CD4-positive, alpha-beta memory T cell (primary cell): ENCODE results near the gene AFAP1. TPM values are rescaled to one million over a fixed set of nuclear protein-coding genes. Genes with fewer than 3 reads are reported as not detected.

Source experiments
- CTCF ChIA-PET: fragments of 350-600 bp; sonication (Branson Sonifier 250); formaldehyde crosslinking; loops from one replicate; lab custom pipeline; 2021; ENCODE audit warnings: inconsistent platforms; ENCODE audit not compliant: partially characterized antibody; lab: Charles Lee
- POLR2A ChIA-PET: fragments of 350-600 bp; sonication (Branson Sonifier 250); formaldehyde crosslinking; loops from one replicate; lab custom pipeline; 2021; ENCODE audit not compliant: partially characterized antibody; lab: Charles Lee
- DNase-seq, 5 donors: peaks; one replicate each; pipeline versions ENCODE4 v3.0.0 to v3.0.0-alpha.2; 2020 to 2022; ENCODE audit warnings: mixed read lengths in 1 of 5
- H3K27ac ChIP-seq: one replicate; pipeline ENCODE4 v1.7.0; 2013; ENCODE audit warnings: low read depth, low read length
- H3K27me3 ChIP-seq: 2 replicates; pipeline ENCODE4 v1.7.0; 2013; ENCODE audit warnings: mild to moderate bottlenecking, low read length, moderate library complexity; ENCODE audit not compliant: insufficient read depth
- H3K36me3 ChIP-seq: 2 replicates; pipeline ENCODE4 v1.7.0; 2013; ENCODE audit warnings: mild to moderate bottlenecking, low read length, moderate library complexity; ENCODE audit not compliant: insufficient read depth
- H3K4me1 ChIP-seq: 2 replicates; pipeline ENCODE4 v1.7.0; 2013; ENCODE audit warnings: mild to moderate bottlenecking, low read length, moderate library complexity; ENCODE audit not compliant: insufficient read depth
- H3K4me3 ChIP-seq, 2 donors: one replicate each; pipeline ENCODE4 v1.7.0; 2013; ENCODE audit warnings: low read length in 2 of 2, mild to moderate bottlenecking in 1 of 2
- H3K9me3 ChIP-seq, 2 donors: one replicate each; pipeline ENCODE4 v1.7.0; 2013; ENCODE audit warnings: low read length in 2 of 2, control low read depth in 1 of 2; ENCODE audit not compliant: control insufficient read depth in 1 of 2
- H3K27ac Mint-ChIP-seq, 7 donors: one replicate each; pipeline ENCODE4 v1.8.0; 2020 to 2021; ENCODE audit warnings: mixed read lengths in 7 of 7, mild to moderate bottlenecking in 6 of 7, inconsistent platforms in 3 of 7, moderate library complexity in 3 of 7
- H3K27me3 Mint-ChIP-seq, 2 donors: one replicate each; pipeline ENCODE4 v1.8.0; 2020 to 2021; ENCODE audit warnings: mixed read lengths in 2 of 2
- H3K36me3 Mint-ChIP-seq, 2 donors: one replicate each; pipeline ENCODE4 v1.8.0; 2020 to 2021; ENCODE audit warnings: mixed read lengths in 2 of 2, inconsistent platforms in 1 of 2, mild to moderate bottlenecking in 1 of 2
- H3K4me1 Mint-ChIP-seq, 4 donors: one replicate each; pipeline ENCODE4 v1.8.0; 2020 to 2021; ENCODE audit warnings: mixed read lengths in 4 of 4, mild to moderate bottlenecking in 1 of 4
- H3K4me3 Mint-ChIP-seq, 8 donors: one replicate each; pipeline ENCODE4 v1.8.0; 2020 to 2021; ENCODE audit warnings: mixed read lengths in 8 of 8, mild to moderate bottlenecking in 7 of 8, moderate library complexity in 6 of 8, inconsistent platforms in 3 of 8
- H3K9me3 Mint-ChIP-seq, 8 donors: one replicate each; pipeline ENCODE4 v1.8.0; 2020 to 2021; ENCODE audit warnings: mixed read lengths in 8 of 8, mild to moderate bottlenecking in 5 of 8, inconsistent platforms in 3 of 8, moderate library complexity in 1 of 8
- intact Hi-C: fragments of 100-400 bp; cut with micrococcal nuclease; formaldehyde crosslinking; loops from one replicate; pipeline ENCODE4 v1.15.1; 2023
- polyA plus RNA-seq, 2 donors: library from polyadenylated mRNA; unstranded; fragments of 300-500 nt; fragmentation: Illumina TruSeq; gene quantifications; one replicate each; pipeline ENCODE4 v1.2.3, GENCODE V29; 2021
- total RNA-seq, 2 experiments: library from RNA; stranded (reverse); gene quantifications; one replicate each; pipeline ENCODE4 v1.2.3, GENCODE V29; 2021

AFAP1 gene
- total and polyA plus RNA-seq, 4 experiments from 2014 or later, result 0.95 to 21.8 (median 12.6) TPM

- intact Hi-C loops, result no loop called here
- no peak for DNase-seq
- Histone ChIP-seq H3K36me3 (no peaks in the 10 kb centered on the region), H3K4me3 (no peak overlapping the region), H3K27me3 (no peaks in the 10 kb centered on the region), H3K9me3 (no peaks in the 10 kb centered on the region), H3K4me1 (peaks cover 15% of the 10 kb centered on the region), H3K27ac (no peak overlapping the region)
- ChIA-PET CTCF (no interaction called here), POLR2A (no interaction called here)
- H3K27ac Mint-ChIP-seq, result no peak overlapping the region
- H3K4me1 Mint-ChIP-seq, result peaks cover 5 to 15% (median 9%) of the 10 kb centered on the region in 4 donors
- peaks cover 0 to 5% (median 0%) of the 10 kb centered on the region in 8 donors for H3K9me3 Mint-ChIP-seq
- H3K4me3 Mint-ChIP-seq, result no peak overlapping the region
- H3K27me3 Mint-ChIP-seq, result no peaks in the 10 kb centered on the region
- H3K36me3 Mint-ChIP-seq, result no peaks in the 10 kb centered on the region
These were observed 17.4 kb upstream of the AFAP1 start for GRCh38 chr4:7956934-7957656.

GRCh38 chr4:7956270-7956808 lies 16.7 kb upstream of the AFAP1 start:
- H3K27me3 Mint-ChIP-seq, result no peaks in the 10 kb centered on the region
- Histone ChIP-seq H3K27me3 (no peaks in the 10 kb centered on the region), H3K9me3 (no peaks in the 10 kb centered on the region), H3K36me3 (no peaks in the 10 kb centered on the region), H3K4me3 (no peak overlapping the region), H3K4me1 (peaks cover 12% of the 10 kb centered on the region), H3K27ac (no peak overlapping the region)
- peaks cover 0 to 5% (median 1%) of the 10 kb centered on the region in 8 donors for H3K9me3 Mint-ChIP-seq
- peaks cover 5 to 14% (median 9%) of the 10 kb centered on the region in 4 donors for H3K4me1 Mint-ChIP-seq
- intact Hi-C loops, result no loop called here
- ChIA-PET CTCF (no interaction called here), POLR2A (interaction anchor here (1.3 kb wide), 1 partner anchor 18 kb away, joined by 3 read pairs; no protein-coding TSS in a partner anchor)
- no peak overlapping the region for H3K27ac Mint-ChIP-seq
- no peak overlapping the region for H3K4me3 Mint-ChIP-seq
- no peak for DNase-seq
- no peaks in the 10 kb centered on the region for H3K36me3 Mint-ChIP-seq

GRCh38 chr4:7955393-7955792 lies 15.7 kb upstream of the AFAP1 start:
- Histone ChIP-seq H3K27ac (no peak overlapping the region), H3K27me3 (no peaks in the 10 kb centered on the region), H3K4me3 (no peak overlapping the region), H3K4me1 (peaks cover 3% of the 10 kb centered on the region), H3K9me3 (no peaks in the 10 kb centered on the region), H3K36me3 (no peaks in the 10 kb centered on the region)
- Mint-ChIP-seq H3K27me3 (no peaks in the 10 kb centered on the region), H3K36me3 (no peaks in the 10 kb centered on the region), H3K4me1 (peaks cover 0 to 5% (median 1%) of the 10 kb centered on the region in 4 donors), H3K9me3 (peaks cover 0 to 6% (median 4%) of the 10 kb centered on the region in 8 donors), H3K27ac (no peak overlapping the region), H3K4me3 (no peak overlapping the region)
- CTCF ChIA-PET, result no interaction called here
- no peak for DNase-seq
- POLR2A ChIA-PET, result interaction anchor here (1.3 kb wide), 1 partner anchor 17 kb away, joined by 3 read pairs; no protein-coding TSS in a partner anchor
- intact Hi-C loops, result no loop called here

GRCh38 chr4:7952615-7953014 lies 13.0 kb upstream of the AFAP1 start:
- H3K27ac Mint-ChIP-seq, result no peak overlapping the region
- POLR2A ChIA-PET, result interaction anchor here (1.0 kb wide), 1 partner anchor 13 kb away, joined by 3 read pairs; the partner anchor contains the start of gene AFAP1

GRCh38 chr4:7950301-7951092 lies 10.8 kb upstream of the AFAP1 start:
- Histone ChIP-seq H3K36me3 (no peaks in the 10 kb centered on the region), H3K9me3 (no peaks in the 10 kb centered on the region), H3K27ac (no peak overlapping the region), H3K27me3 (no peaks in the 10 kb centered on the region), H3K4me1 (peaks cover 8% of the 10 kb centered on the region), H3K4me3 (no peak overlapping the region)
- ChIA-PET CTCF (no interaction called here), POLR2A (interaction anchor here (1.5 kb wide), 1 partner anchor 11 kb away, joined by 4 read pairs; the partner anchor contains the start of gene AFAP1)
- Mint-ChIP-seq H3K9me3 (peaks cover 0 to 6% (median 4%) of the 10 kb centered on the region in 8 donors), H3K4me3 (no peak overlapping the region), H3K36me3 (no peaks in the 10 kb centered on the region), H3K27ac (peak overlapping the region in 1 of 7 donors; percentile 16), H3K27me3 (no peaks in the 10 kb centered on the region), H3K4me1 (peaks cover 4 to 14% (median 8%) of the 10 kb centered on the region in 4 donors)
- DNase-seq, result no peak
- intact Hi-C loops, result no loop called here

More at GRCh38 chr4:7952615-7953014, 13.0 kb upstream of the AFAP1 start:
- Histone ChIP-seq H3K27ac (no peak overlapping the region), H3K36me3 (no peaks in the 10 kb centered on the region), H3K4me3 (no peak overlapping the region), H3K27me3 (no peaks in the 10 kb centered on the region), H3K4me1 (peaks cover 8% of the 10 kb centered on the region), H3K9me3 (no peaks in the 10 kb centered on the region)
- Mint-ChIP-seq H3K4me3 (no peak overlapping the region), H3K9me3 (peaks cover 0 to 6% (median 4%) of the 10 kb centered on the region in 8 donors), H3K36me3 (no peaks in the 10 kb centered on the region), H3K4me1 (peaks cover 4 to 14% (median 8%) of the 10 kb centered on the region in 4 donors), H3K27me3 (no peaks in the 10 kb centered on the region)
- DNase-seq, result no peak
- intact Hi-C loops, result no loop called here
- CTCF ChIA-PET, result no interaction called here

GRCh38 chr4:7949759-7950158 lies 10.1 kb upstream of the AFAP1 start:
- Histone ChIP-seq H3K4me3 (no peak overlapping the region), H3K4me1 (peaks cover 8% of the 10 kb centered on the region), H3K36me3 (no peaks in the 10 kb centered on the region), H3K27ac (no peak overlapping the region), H3K9me3 (no peaks in the 10 kb centered on the region), H3K27me3 (no peaks in the 10 kb centered on the region)
- peaks cover 4 to 14% (median 8%) of the 10 kb centered on the region in 4 donors for H3K4me1 Mint-ChIP-seq
- POLR2A ChIA-PET, result no interaction called here
- peaks cover 0 to 6% (median 4%) of the 10 kb centered on the region in 8 donors for H3K9me3 Mint-ChIP-seq
- peak overlapping the region in 2 of 7 donors; percentile 24 to 38 for H3K27ac Mint-ChIP-seq
- no peaks in the 10 kb centered on the region for H3K27me3 Mint-ChIP-seq
- H3K36me3 Mint-ChIP-seq, result no peaks in the 10 kb centered on the region
- no peak overlapping the region for H3K4me3 Mint-ChIP-seq
- DNase-seq, result no peak
- intact Hi-C loops, result no loop called here
- CTCF ChIA-PET, result no interaction called here
